ENCODE results near the gene MRTO4.

Gene MRTO4

GRCh38 chr1:19257178-19257914, 5.7 kb downstream of the MRTO4 start:
- no peaks in the 10 kb centered on the region; the same call in 1 of the 2 replicates for H4K20me1 ChIP-seq (ENCODE audit: low read depth, low read length)
- no peak overlapping the region for H2AFZ ChIP-seq (ENCODE audit: low read depth, low read length, severe bottlenecking)
- peaks cover 35% of the 10 kb centered on the region for H3K79me2 ChIP-seq (ENCODE audit: insufficient read depth, low read length)
- no peaks in the 10 kb centered on the region for H3K9me2 ChIP-seq (replicated peaks; ENCODE audit: insufficient read depth, low read length)
- no peak for TF ChIP-seq EZH2phosphoT487 (conservative IDR thresholded peaks at IDR 0.05; ENCODE audit: low read length)
- no peak for TF ChIP-seq CTCF (IDR thresholded peaks at IDR 0.05; ENCODE audit: insufficient read depth, low read length, poor library complexity, severe bottlenecking)
- H3K4me2 ChIP-seq (ENCODE audit: low read depth, low read length, poor library complexity, severe bottlenecking), result no peak overlapping the region
- H3K27ac ChIP-seq (ENCODE audit: low read depth, low read length), result no peak overlapping the region
- H3K4me3 ChIP-seq (ENCODE audit: insufficient read depth, low read length, poor library complexity, severe bottlenecking), result no peak overlapping the region
- no peak overlapping the region for H3K9ac ChIP-seq (ENCODE audit: low read length)
- no peaks in the 10 kb centered on the region for H3K9me3 ChIP-seq (ENCODE audit: insufficient read depth, low read length)
- H3F3A ChIP-seq (ENCODE audit: insufficient read depth), result no peaks in the 10 kb centered on the region
- no peaks in the 10 kb centered on the region for H3K36me3 ChIP-seq (ENCODE audit: low read length)
- H3K27me3 ChIP-seq (ENCODE audit: low read length), result no peaks in the 10 kb centered on the region

GRCh38 chr1:19258353-19258752, 6.7 kb downstream of the MRTO4 start:
- Histone ChIP-seq H3K9me2 (replicated peaks; ENCODE audit: insufficient read depth, low read length) (no peaks in the 10 kb centered on the region), H3K9me3 (ENCODE audit: insufficient read depth, low read length) (no peaks in the 10 kb centered on the region), H3K27ac (ENCODE audit: low read depth, low read length) (no peak overlapping the region), H3K79me2 (ENCODE audit: insufficient read depth, low read length) (peaks cover 25% of the 10 kb centered on the region), H2AFZ (ENCODE audit: low read depth, low read length, severe bottlenecking) (no peak overlapping the region), H3K4me2 (ENCODE audit: low read depth, low read length, poor library complexity, severe bottlenecking) (no peak overlapping the region), H3K27me3 (ENCODE audit: low read length) (no peaks in the 10 kb centered on the region), H3K9ac (ENCODE audit: low read length) (no peak overlapping the region), H4K20me1 (ENCODE audit: low read depth, low read length) (no peaks in the 10 kb centered on the region; the same call in 1 of the 2 replicates), H3K36me3 (ENCODE audit: low read length) (no peaks in the 10 kb centered on the region), H3K4me3 (ENCODE audit: insufficient read depth, low read length, poor library complexity, severe bottlenecking) (no peak overlapping the region), H3F3A (ENCODE audit: insufficient read depth) (no peaks in the 10 kb centered on the region)
- TF ChIP-seq CTCF (IDR thresholded peaks at IDR 0.05; ENCODE audit: insufficient read depth, low read length, poor library complexity, severe bottlenecking), result no peak
- no peak for TF ChIP-seq EZH2phosphoT487 (conservative IDR thresholded peaks at IDR 0.05; ENCODE audit: low read length)

GRCh38 chr1:19260211-19261138, 8.9 kb downstream of the MRTO4 start:
- no peaks in the 10 kb centered on the region for H3K27me3 ChIP-seq (ENCODE audit: low read length)
- H3K4me2 ChIP-seq (ENCODE audit: low read depth, low read length, poor library complexity, severe bottlenecking), result no peak overlapping the region
- no peak overlapping the region for H2AFZ ChIP-seq (ENCODE audit: low read depth, low read length, severe bottlenecking)
- H3K9me2 ChIP-seq (replicated peaks; ENCODE audit: insufficient read depth, low read length), result no peaks in the 10 kb centered on the region
- no peaks in the 10 kb centered on the region for H3F3A ChIP-seq (ENCODE audit: insufficient read depth)
- H4K20me1 ChIP-seq (ENCODE audit: low read depth, low read length), result no peaks in the 10 kb centered on the region
- no peaks in the 10 kb centered on the region for H3K9me3 ChIP-seq (ENCODE audit: insufficient read depth, low read length)
- no peaks in the 10 kb centered on the region for H3K36me3 ChIP-seq (ENCODE audit: low read length)
- H3K79me2 ChIP-seq (ENCODE audit: insufficient read depth, low read length), result peaks cover 4% of the 10 kb centered on the region
- TF ChIP-seq EZH2phosphoT487 (conservative IDR thresholded peaks at IDR 0.05; ENCODE audit: low read length), result no peak
- no peak for TF ChIP-seq CTCF (IDR thresholded peaks at IDR 0.05; ENCODE audit: insufficient read depth, low read length, poor library complexity, severe bottlenecking)
- H3K9ac ChIP-seq (ENCODE audit: low read length), result no peak overlapping the region
- no peak overlapping the region for H3K27ac ChIP-seq (ENCODE audit: low read depth, low read length)
- H3K4me3 ChIP-seq (ENCODE audit: insufficient read depth, low read length, poor library complexity, severe bottlenecking), result no peak overlapping the region

Measured in SU-DHL-6 (cell line).